ENCODE results near the gene NEDD9. TPM values are rescaled to one million over a fixed set of nuclear protein-coding genes. Genes with fewer than 3 reads are reported as not detected.
A peak's percentile ranks its signal among the peaks of the same experiment; 100 is the strongest.

NEDD9 gene
- total and polyA plus RNA-seq, 2 of the 4 experiments (the other 2 are of a cell fraction): 7.6 to 16.5 TPM

GRCh38 chr6:11229655-11230046 is 2.8 kb downstream of the NEDD9 start:
- in situ Hi-C loops (cut with MboI; ENCODE audit: low sequenced_read_pairs): loop anchor here (10.0 kb wide), 1 partner anchor 265 kb away; no protein-coding TSS in a partner anchor
- no peak overlapping the region; the same call in 1 of the 2 replicates for H2BK120ac ChIP-seq (ENCODE audit: low read depth, low read length)
- 0 out of 2 replicates have a peak overlapping the region, but pooled peaks have one; percentile 1 for H3K14ac ChIP-seq (replicated peaks; ENCODE audit: low read depth, low read length)
- TF ChIP-seq SMC3 (IDR thresholded peaks at IDR 0.05; ENCODE audit: low read depth, low read length): no peak
- no peak for TF ChIP-seq RAD21 (IDR thresholded peaks at IDR 0.05; ENCODE audit: low read length)
- TF ChIP-seq FOS (IDR thresholded peaks at IDR 0.05; ENCODE audit: low read depth, low read length): no peak
- H2AFZ ChIP-seq (replicated peaks; ENCODE audit: low read length, poor library complexity): no peak overlapping the region
- H2AK5ac ChIP-seq (ENCODE audit: low read depth, low read length): no peak overlapping the region
- no peak overlapping the region; a peak in 1 of 4 replicates for H4K8ac ChIP-seq (ENCODE audit: low read depth in 2 of 2, low read length in 2 of 2)
- no peak overlapping the region; the same call in 1 of the 2 replicates for H3K23ac ChIP-seq (ENCODE audit: low read depth, low read length)
- BruUV-seq (replicated peaks): no TSS peak
- H3K79me1 ChIP-seq (ENCODE audit: low read depth in 1 of 2, low read length in 2 of 2): peaks cover 0 to 30% of the 10 kb centered on the region in 2 experiments; a peak in 2 of 4 replicates
- H3K9ac ChIP-seq (ENCODE audit: low read depth, low read length): no peak overlapping the region; the same call in 1 of the 2 replicates
- peak overlapping the region; percentile 81 for H3K4me2 ChIP-seq (ENCODE audit: low read depth, low read length)
- no peak overlapping the region; the same call in 1 of the 2 replicates for H3K27ac ChIP-seq (ENCODE audit: insufficient read depth, low read length)
- intact Hi-C loops (cut with micrococcal nuclease): loop anchor here (2.0 to 5.0 kb wide), 2 partner anchors 88 to 135 kb away; no protein-coding TSS in a partner anchor
- CTCF ChIA-PET: interaction anchor here (1.3 kb wide), 1 partner anchor 29 kb away, joined by 3 read pairs; no protein-coding TSS in a partner anchor
- H3K56ac ChIP-seq (ENCODE audit: extremely low read depth, insufficient read depth, low read length): no peak overlapping the region
- H4K5ac ChIP-seq (ENCODE audit: low read depth, low read length): no peak overlapping the region; the same call in 1 of the 2 replicates
- ATAC-seq (ENCODE audit: low read depth): no peak
- H3K36me3 ChIP-seq (ENCODE audit: control insufficient read depth, insufficient read depth, low read length): no peaks in the 10 kb centered on the region; the same call in 1 of the 2 replicates
- DNase-seq: no peak
- no peak overlapping the region for H2BK15ac ChIP-seq (ENCODE audit: low read depth, low read length)
- H4K20me1 ChIP-seq (ENCODE audit: insufficient read depth, low read length): peaks cover 10% of the 10 kb centered on the region; the same call in 1 of the 2 replicates
- peak overlapping the region; percentile 30; the same call in 1 of the 2 replicates for H3K4me3 ChIP-seq (ENCODE audit: insufficient read depth, low read depth, low read length)
- POLR2A ChIA-PET (ENCODE audit: unreplicated experiment): no interaction called here
- WGBS, 2 experiments (ENCODE audit: extremely low coverage in 2 of 2, insufficient read length in 1 of 2): no CpG with 5 or more reads among the region's 5 CpGs
- no peaks in the 10 kb centered on the region for H3K9me1 ChIP-seq (ENCODE audit: insufficient read depth, low read length)
- H3K27me3 ChIP-seq (ENCODE audit: control insufficient read depth, insufficient read depth, low read length): no peaks in the 10 kb centered on the region
- no peak overlapping the region for H3K4ac ChIP-seq (ENCODE audit: low read depth, low read length)
- dilution Hi-C loops (cut with HindIII; ENCODE audit: low sequenced_read_pairs, unreplicated experiment): no loop called here
- no peak overlapping the region for H3K18ac ChIP-seq (ENCODE audit: low read depth, low read length)
- H2BK5ac ChIP-seq (ENCODE audit: low read depth, low read length, poor library complexity, severe bottlenecking): no peak overlapping the region
- no peaks in the 10 kb centered on the region for H3K9me3 ChIP-seq (ENCODE audit: control insufficient read depth, insufficient read depth, low read length)
- no peak overlapping the region for H2BK20ac ChIP-seq (ENCODE audit: low read depth, low read length)
- no peak overlapping the region for H4K91ac ChIP-seq (ENCODE audit: insufficient read depth, low read depth, low read length)
- no peak overlapping the region for H2AK9ac ChIP-seq (replicated peaks; ENCODE audit: low read depth, low read length, poor library complexity)
- peaks cover 12% of the 10 kb centered on the region for H3K4me1 ChIP-seq (ENCODE audit: control insufficient read depth, insufficient read depth, low read length)

Measured in IMR-90 (cell line).